MM.1S (cell line): ENCODE results near the gene TRIM5.
"Not testable (repeated sequence)": the region's sequence is repeated elsewhere in the genome, so short reads cannot be mapped to it uniquely, and the experiment has no call there.

Source experiments
- DNase-seq: peaks from one replicate; pipeline ENCODE4 v3.0.0-alpha.2; 2015
- H2AFZ ChIP-seq: fragments of 300-600 bp; sonication (generic); 2 replicates; pipeline ENCODE4 v1.6.0; 2016; ENCODE audit warnings: antibody characterized with exemption, low read length
- H3F3A ChIP-seq: fragments of 300-600 bp; sonication (generic); 2 replicates; pipeline ENCODE4 v1.6.1; 2016; ENCODE audit warnings: mild to moderate bottlenecking, antibody characterized with exemption, low read length, moderate library complexity, mixed read lengths; ENCODE audit not compliant: insufficient read depth
- H3K27ac ChIP-seq: fragments of 300-600 bp; sonication (generic); 2 replicates; pipeline ENCODE4 v1.5.1; 2016; ENCODE audit warnings: mild to moderate bottlenecking, low read length
- H3K27me3 ChIP-seq: fragments of 300-600 bp; sonication (generic); replicated peaks from 2 replicates; pipeline ENCODE4 v1.6.0; 2016; ENCODE audit warnings: low read length; ENCODE audit not compliant: insufficient read depth
- H3K36me3 ChIP-seq: fragments of 300-600 bp; sonication (generic); replicated peaks from 2 replicates; pipeline ENCODE4 v1.6.1; 2016; ENCODE audit warnings: mild to moderate bottlenecking, low read length, mixed read lengths; ENCODE audit not compliant: insufficient read depth
- H3K4me1 ChIP-seq: fragments of 300-600 bp; sonication (generic); 2 replicates; pipeline ENCODE4 v1.6.1; 2016; ENCODE audit warnings: low read length, mixed read lengths
- H3K4me2 ChIP-seq: fragments of 300-600 bp; sonication (generic); 2 replicates; pipeline ENCODE4 v1.6.0; 2016; ENCODE audit warnings: low read depth, low read length
- H3K4me3 ChIP-seq: fragments of 300-600 bp; sonication (generic); 2 replicates; pipeline ENCODE4 v1.5.1; 2016; ENCODE audit warnings: low read length, mixed read lengths
- H3K79me2 ChIP-seq: fragments of 300-600 bp; sonication (generic); 2 replicates; pipeline ENCODE4 v1.6.1; 2016; ENCODE audit warnings: mixed run types, low read length, mixed read lengths
- H3K9ac ChIP-seq: fragments of 300-600 bp; sonication (generic); 2 replicates; pipeline ENCODE4 v1.6.1; 2016; ENCODE audit warnings: low read length, mixed read lengths
- H3K9me2 ChIP-seq: fragments of 300-600 bp; sonication (generic); replicated peaks from 2 replicates; pipeline ENCODE4 v1.6.1; 2016; ENCODE audit warnings: mild to moderate bottlenecking, low read length, mixed read lengths; ENCODE audit not compliant: insufficient read depth
- H3K9me3 ChIP-seq: fragments of 300-600 bp; sonication (generic); replicated peaks from 2 replicates; pipeline ENCODE4 v1.6.1; 2016; ENCODE audit warnings: mild to moderate bottlenecking, low read length, mixed read lengths; ENCODE audit not compliant: insufficient read depth
- H4K20me1 ChIP-seq: fragments of 300-600 bp; sonication (generic); 2 replicates; pipeline ENCODE4 v1.6.1; 2016; ENCODE audit warnings: mild to moderate bottlenecking, low read length, moderate library complexity, mixed read lengths; ENCODE audit not compliant: insufficient read depth
- EZH2 ChIP-seq: fragments of 300-600 bp; sonication (generic); optimal IDR thresholded peaks from 2 replicates; pipeline ENCODE3; 2017; ENCODE audit warnings: low read depth, mild to moderate bottlenecking, antibody characterized with exemption, low read length, mixed read lengths
- EZH2phosphoT487 ChIP-seq: fragments of 300-600 bp; sonication (generic); IDR thresholded peaks from 2 replicates; pipeline ENCODE4 v1.6.1; 2018; ENCODE audit warnings: antibody characterized with exemption, low read length
- TF ChIP-seq, protein P1 (sequence below): fragments of 300-600 bp; sonication (generic); IDR thresholded peaks from 2 replicates; pipeline ENCODE4 v1.5.1; 2016; ENCODE audit warnings: antibody characterized with exemption, low read length, mixed read lengths

Gene TRIM5

GRCh38 chr11:5665746-5666401 lies 19.0 kb downstream of the TRIM5 start:
- Histone ChIP-seq H3K27me3 (no peaks in the 10 kb centered on the region), H3K4me2 (no peak overlapping the region), H3K36me3 (no peaks in the 10 kb centered on the region), H3K9me3 (no peaks in the 10 kb centered on the region), H3K79me2 (no peaks in the 10 kb centered on the region), H4K20me1 (no peaks in the 10 kb centered on the region), H3K9me2 (no peaks in the 10 kb centered on the region), H3F3A (no peaks in the 10 kb centered on the region), H3K9ac (no peak overlapping the region), H3K4me1 (no peaks in the 10 kb centered on the region), H3K27ac (no peak overlapping the region), H3K4me3 (no peak overlapping the region), H2AFZ (no peak overlapping the region)
- no peak for DNase-seq
- TF ChIP-seq EZH2phosphoT487: no peak
- no peak for TF ChIP-seq EZH2

GRCh38 chr11:5665051-5665570 lies 19.8 kb downstream of the TRIM5 start:
- Histone ChIP-seq H3K9me3 (no peaks in the 10 kb centered on the region), H3K9ac (no peak overlapping the region), H2AFZ (no peak overlapping the region), H3K79me2 (no peaks in the 10 kb centered on the region), H3K4me3 (no peak overlapping the region), H3K36me3 (no peaks in the 10 kb centered on the region), H3K27me3 (no peaks in the 10 kb centered on the region), H4K20me1 (no peaks in the 10 kb centered on the region), H3K27ac (no peak overlapping the region), H3K4me1 (no peaks in the 10 kb centered on the region), H3K9me2 (no peaks in the 10 kb centered on the region), H3K4me2 (no peak overlapping the region), H3F3A (no peaks in the 10 kb centered on the region)
- no peak for TF ChIP-seq EZH2phosphoT487
- TF ChIP-seq EZH2: no peak
- TF ChIP-seq, protein P1, sequence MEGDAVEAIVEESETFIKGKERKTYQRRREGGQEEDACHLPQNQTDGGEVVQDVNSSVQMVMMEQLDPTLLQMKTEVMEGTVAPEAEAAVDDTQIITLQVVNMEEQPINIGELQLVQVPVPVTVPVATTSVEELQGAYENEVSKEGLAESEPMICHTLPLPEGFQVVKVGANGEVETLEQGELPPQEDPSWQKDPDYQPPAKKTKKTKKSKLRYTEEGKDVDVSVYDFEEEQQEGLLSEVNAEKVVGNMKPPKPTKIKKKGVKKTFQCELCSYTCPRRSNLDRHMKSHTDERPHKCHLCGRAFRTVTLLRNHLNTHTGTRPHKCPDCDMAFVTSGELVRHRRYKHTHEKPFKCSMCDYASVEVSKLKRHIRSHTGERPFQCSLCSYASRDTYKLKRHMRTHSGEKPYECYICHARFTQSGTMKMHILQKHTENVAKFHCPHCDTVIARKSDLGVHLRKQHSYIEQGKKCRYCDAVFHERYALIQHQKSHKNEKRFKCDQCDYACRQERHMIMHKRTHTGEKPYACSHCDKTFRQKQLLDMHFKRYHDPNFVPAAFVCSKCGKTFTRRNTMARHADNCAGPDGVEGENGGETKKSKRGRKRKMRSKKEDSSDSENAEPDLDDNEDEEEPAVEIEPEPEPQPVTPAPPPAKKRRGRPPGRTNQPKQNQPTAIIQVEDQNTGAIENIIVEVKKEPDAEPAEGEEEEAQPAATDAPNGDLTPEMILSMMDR: no peak
- no peak for DNase-seq

DNA sequence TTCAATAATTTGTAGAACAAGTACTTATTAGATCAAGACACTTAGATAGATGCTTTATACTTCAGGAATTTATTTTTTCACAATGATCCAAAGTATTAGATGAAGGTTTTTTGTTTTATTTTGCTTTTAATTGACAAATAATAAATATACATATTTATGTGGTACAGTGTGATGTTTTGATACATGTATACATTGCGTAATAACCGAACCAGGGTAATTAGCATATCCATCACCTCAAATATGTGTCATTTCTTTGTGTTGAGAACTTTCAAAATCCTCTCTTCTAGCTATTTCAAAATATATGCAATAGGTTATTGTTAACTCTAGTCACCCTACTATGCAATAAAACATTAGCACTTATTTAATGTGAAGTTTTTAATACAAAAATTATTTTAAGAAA lies 21.4 kb downstream of the TRIM5 start:
- Histone ChIP-seq H3K9me3 (no peaks in the 10 kb centered on the region), H3K9ac (no peak overlapping the region), H3F3A (no peaks in the 10 kb centered on the region), H3K4me3 (no peak overlapping the region), H3K4me2 (no peak overlapping the region), H3K36me3 (no peaks in the 10 kb centered on the region), H3K27me3 (no peaks in the 10 kb centered on the region), H4K20me1 (no peaks in the 10 kb centered on the region), H3K9me2 (no peaks in the 10 kb centered on the region), H3K79me2 (no peaks in the 10 kb centered on the region), H2AFZ (no peak overlapping the region), H3K27ac (no peak overlapping the region), H3K4me1 (no peaks in the 10 kb centered on the region)
- DNase-seq: no peak
- TF ChIP-seq EZH2 (no peak), EZH2phosphoT487 (no peak)
- TF ChIP-seq, protein P1: no peak

GRCh38 chr11:5658318-5658717 lies 26.6 kb downstream of the TRIM5 start:
- Histone ChIP-seq H2AFZ (no peak overlapping the region), H3K79me2 (no peaks in the 10 kb centered on the region), H3F3A (no peaks in the 10 kb centered on the region), H3K9me2 (no peaks in the 10 kb centered on the region), H3K9me3 (no peaks in the 10 kb centered on the region), H3K27me3 (no peaks in the 10 kb centered on the region), H3K27ac (no peak overlapping the region), H3K4me3 (no peak overlapping the region), H4K20me1 (no peaks in the 10 kb centered on the region), H3K9ac (no peak overlapping the region), H3K4me1 (no peaks in the 10 kb centered on the region), H3K36me3 (no peaks in the 10 kb centered on the region), H3K4me2 (no peak overlapping the region)
- DNase-seq: no peak
- TF ChIP-seq EZH2phosphoT487 (no peak), EZH2 (no peak)
- TF ChIP-seq, protein P1: no peak

- H3K9me3 ChIP-seq, H3K36me3 ChIP-seq, H3K4me1 ChIP-seq, DNase-seq, H3K79me2 ChIP-seq, H3K4me3 ChIP-seq, H3F3A ChIP-seq, H4K20me1 ChIP-seq, H3K9ac ChIP-seq, H3K27ac ChIP-seq, H3K9me2 ChIP-seq, H2AFZ ChIP-seq, H3K27me3 ChIP-seq, H3K4me2 ChIP-seq: not testable (repeated sequence)
Measured at GRCh38 chr11:5656956-5657355, 27.9 kb downstream of the TRIM5 start.
